Testis (tissue), 3 donors: Measurements from ENCODE around the gene PPFIBP2. TPM values are rescaled to one million over a fixed set of nuclear protein-coding genes. Genes with fewer than 3 reads are reported as not detected.
"Not testable (repeated sequence)": the region's sequence is repeated elsewhere in the genome, so short reads cannot be mapped to it uniquely, and the experiment has no call there.

ENCODE experiments used
- DNase-seq: peaks from one replicate; pipeline ENCODE4 v3.0.0-alpha.2; 2019
- H3K27ac ChIP-seq, 2 donors: fragments of 200-600 bp; sonication (generic); one replicate each; pipeline ENCODE4 v1.5.1; 2019
- H3K27me3 ChIP-seq: fragments of 200-600 bp; sonication (generic); one replicate; pipeline ENCODE4 v1.5.1; 2019
- H3K36me3 ChIP-seq: fragments of 200-600 bp; sonication (generic); one replicate; pipeline ENCODE4 v1.5.1; 2017; ENCODE audit warnings: low read depth; ENCODE audit errors: missing control alignments
- H3K4me1 ChIP-seq: fragments of 200-600 bp; sonication (generic); one replicate; pipeline ENCODE4 v1.5.1; 2019
- H3K4me3 ChIP-seq, 2 donors: fragments of 200-600 bp; sonication (generic); one replicate each; pipeline ENCODE4 v1.5.1; 2017 to 2019
- H3K9me3 ChIP-seq: fragments of 200-600 bp; sonication (generic); one replicate; pipeline ENCODE4 v1.5.1; 2017
- POLR2A ChIP-seq: fragments of 450-650 bp; IDR thresholded peaks from one replicate; pipeline ENCODE4 v1.6.1; 2017; ENCODE audit warnings: antibody characterized with exemption, mild to moderate bottlenecking, moderate library complexity
- WGBS, 2 donors: methylation state at CpG; one replicate each; pipeline ENCODE4 v1.1.5; 2018; 5-methylcytosine and 5-hydroxymethylcytosine counted together
- intact Hi-C: fragments of 100-400 bp; cut with DNase I; formaldehyde crosslinking; loops from one replicate; pipeline ENCODE4 v1.15.1; 2023; ENCODE audit warnings: low total_unique reads
- polyA plus RNA-seq: library from polyadenylated mRNA; stranded (reverse); fragments of 350-450 nt; fragmentation: Illumina TruSeq; extraction: RNeasy Lipid Tissue Mini Kit (QIAGEN cat#74804); gene quantifications from one replicate; pipeline ENCODE4 v1.2.3, GENCODE V29; 2014; ENCODE audit warnings: low read depth, low replicate concordance; ENCODE audit not compliant: insufficient read depth
- total RNA-seq, 2 donors: library from RNA; depleted of rRNA; stranded (reverse); fragments of >200 nt; gene quantifications; one replicate each; pipeline ENCODE4 v1.2.3, GENCODE V29; 2016
- TF ChIP-seq, protein P1 (sequence below), 3 experiments: fragments of 450-650 bp in 2 of 3; fragments of 200-600 bp in 1 of 3; sonication (generic) in 1 of 3; IDR thresholded peaks; one replicate each; pipeline ENCODE4 v1.5.1; 2016 to 2019; ENCODE audit warnings: antibody characterized with exemption in 3 of 3, mild to moderate bottlenecking in 2 of 3, moderate library complexity in 1 of 3

Gene PPFIBP2
- total and polyA plus RNA-seq, 3 donors from 2014 or later: 70.5 to 105 (median 104) TPM

DNA sequence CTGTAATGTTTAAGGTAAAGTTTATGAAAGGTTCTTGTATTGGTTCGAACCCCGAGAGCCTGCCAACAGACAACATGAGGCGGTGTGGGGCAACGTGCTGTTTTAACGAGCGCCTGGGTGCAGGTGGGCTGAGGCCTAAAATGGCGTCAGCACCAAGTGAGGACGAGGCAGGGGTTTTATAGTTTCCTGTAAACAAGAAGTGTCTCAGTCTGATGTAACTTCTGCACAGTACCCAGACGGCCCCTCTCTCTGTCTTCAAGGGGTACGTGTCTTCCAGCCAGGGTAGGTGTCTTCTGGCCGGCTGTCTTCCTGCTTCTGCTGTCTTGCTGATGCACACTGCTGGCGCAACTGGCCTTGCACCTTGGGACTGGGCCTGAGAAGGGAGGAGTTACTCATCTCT is 2.7 kb downstream of the PPFIBP2 start:
- 88 to 90% methylated on average over 12 of the region's 12 CpGs for whole genome bisulfite sequencing, 2 donors
- intact Hi-C loops: no loop called here
- no peak overlapping the region for H3K4me3 ChIP-seq
- no peak overlapping the region for H3K27ac ChIP-seq
- DNase-seq: no peak
- TF ChIP-seq, protein P1, sequence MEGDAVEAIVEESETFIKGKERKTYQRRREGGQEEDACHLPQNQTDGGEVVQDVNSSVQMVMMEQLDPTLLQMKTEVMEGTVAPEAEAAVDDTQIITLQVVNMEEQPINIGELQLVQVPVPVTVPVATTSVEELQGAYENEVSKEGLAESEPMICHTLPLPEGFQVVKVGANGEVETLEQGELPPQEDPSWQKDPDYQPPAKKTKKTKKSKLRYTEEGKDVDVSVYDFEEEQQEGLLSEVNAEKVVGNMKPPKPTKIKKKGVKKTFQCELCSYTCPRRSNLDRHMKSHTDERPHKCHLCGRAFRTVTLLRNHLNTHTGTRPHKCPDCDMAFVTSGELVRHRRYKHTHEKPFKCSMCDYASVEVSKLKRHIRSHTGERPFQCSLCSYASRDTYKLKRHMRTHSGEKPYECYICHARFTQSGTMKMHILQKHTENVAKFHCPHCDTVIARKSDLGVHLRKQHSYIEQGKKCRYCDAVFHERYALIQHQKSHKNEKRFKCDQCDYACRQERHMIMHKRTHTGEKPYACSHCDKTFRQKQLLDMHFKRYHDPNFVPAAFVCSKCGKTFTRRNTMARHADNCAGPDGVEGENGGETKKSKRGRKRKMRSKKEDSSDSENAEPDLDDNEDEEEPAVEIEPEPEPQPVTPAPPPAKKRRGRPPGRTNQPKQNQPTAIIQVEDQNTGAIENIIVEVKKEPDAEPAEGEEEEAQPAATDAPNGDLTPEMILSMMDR (IDR thresholded peaks at IDR 0.05): no peak
- TF ChIP-seq POLR2A: no peak
- H3K27me3 ChIP-seq: no peaks in the 10 kb centered on the region
- H3K36me3 ChIP-seq: no peaks in the 10 kb centered on the region
- no peaks in the 10 kb centered on the region for H3K9me3 ChIP-seq
- peaks cover 30% of the 10 kb centered on the region for H3K4me1 ChIP-seq

DNA sequence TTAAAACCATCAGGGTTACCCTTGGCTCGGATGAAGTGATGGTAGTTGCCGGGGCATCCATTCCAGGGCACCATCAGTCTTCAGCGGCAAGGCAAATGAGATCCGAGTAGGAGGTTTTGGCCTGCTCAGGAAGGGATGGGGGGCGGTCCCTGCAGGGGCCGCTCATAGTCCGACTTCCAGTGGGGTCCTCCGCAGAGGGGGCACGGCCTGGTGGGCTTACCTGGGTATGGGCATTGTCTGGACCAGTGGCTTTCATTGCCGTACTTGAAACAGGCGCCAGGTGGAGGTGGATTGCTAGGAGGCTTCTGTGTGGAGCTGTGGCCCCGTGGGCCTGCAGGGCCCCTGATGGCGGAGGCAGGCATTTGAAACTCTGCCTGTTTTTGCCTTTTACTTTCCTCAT is 3.9 kb downstream of the PPFIBP2 start:
- intact Hi-C loops, H3K36me3 ChIP-seq, H3K27me3 ChIP-seq, H3K4me3 ChIP-seq, H3K27ac ChIP-seq, H3K9me3 ChIP-seq, DNase-seq: not testable (repeated sequence)
- H3K4me1 ChIP-seq: peaks cover 17% of the 10 kb centered on the region
- 89 to 96% methylated on average over 10 to 13 of the region's 13 CpGs for WGBS, 2 donors

DNA sequence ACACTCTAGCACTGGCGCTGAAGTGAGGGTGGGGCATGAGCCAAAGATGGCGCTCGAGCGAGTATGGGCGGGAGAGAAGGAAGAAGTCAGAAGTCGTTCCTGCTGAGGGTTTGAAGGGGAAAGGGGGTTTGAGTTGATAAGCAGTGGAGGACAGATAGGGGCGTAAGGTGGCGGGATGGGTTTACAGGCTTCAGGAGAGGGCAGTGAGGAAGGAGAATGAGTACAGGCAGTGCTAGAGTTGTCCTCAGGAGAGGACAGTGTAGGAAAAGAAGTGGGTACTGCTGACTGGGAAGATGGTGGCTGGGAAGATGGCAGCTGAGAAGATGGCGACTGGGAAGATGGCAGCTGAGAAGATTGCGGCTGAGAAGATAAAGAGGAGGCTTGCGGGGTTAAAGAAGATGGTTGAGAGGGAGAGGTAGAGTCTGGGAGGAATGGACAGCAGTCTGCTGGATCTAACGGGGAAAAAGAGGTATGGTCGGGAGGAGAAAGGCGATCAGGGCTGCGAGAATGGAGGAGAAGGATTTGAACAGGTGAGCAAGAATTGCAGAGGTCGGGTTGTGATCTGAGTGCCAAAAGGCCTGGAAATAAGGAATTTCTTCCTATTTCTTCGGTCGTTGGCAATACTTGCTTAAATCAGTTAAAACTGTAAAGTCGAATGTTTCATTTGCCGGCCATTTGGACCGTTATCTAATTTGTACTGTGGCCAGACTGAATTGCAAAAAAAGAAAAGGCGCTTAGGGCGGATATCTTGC is 5.2 kb downstream of the PPFIBP2 start:
- H3K36me3 ChIP-seq: no peaks in the 10 kb centered on the region
- no peaks in the 10 kb centered on the region for H3K27me3 ChIP-seq
- H3K4me3 ChIP-seq: no peak overlapping the region
- no peaks in the 10 kb centered on the region for H3K9me3 ChIP-seq
- no peak overlapping the region for H3K27ac ChIP-seq
- intact Hi-C loops: no loop called here
- TF ChIP-seq, protein P1 (IDR thresholded peaks at IDR 0.05): no peak
- TF ChIP-seq POLR2A: no peak
- H3K4me1 ChIP-seq: peaks cover 12% of the 10 kb centered on the region
- DNase-seq: no peak
- WGBS, 2 donors: 88 to 91% methylated on average over 23 of the region's 23 CpGs

DNA sequence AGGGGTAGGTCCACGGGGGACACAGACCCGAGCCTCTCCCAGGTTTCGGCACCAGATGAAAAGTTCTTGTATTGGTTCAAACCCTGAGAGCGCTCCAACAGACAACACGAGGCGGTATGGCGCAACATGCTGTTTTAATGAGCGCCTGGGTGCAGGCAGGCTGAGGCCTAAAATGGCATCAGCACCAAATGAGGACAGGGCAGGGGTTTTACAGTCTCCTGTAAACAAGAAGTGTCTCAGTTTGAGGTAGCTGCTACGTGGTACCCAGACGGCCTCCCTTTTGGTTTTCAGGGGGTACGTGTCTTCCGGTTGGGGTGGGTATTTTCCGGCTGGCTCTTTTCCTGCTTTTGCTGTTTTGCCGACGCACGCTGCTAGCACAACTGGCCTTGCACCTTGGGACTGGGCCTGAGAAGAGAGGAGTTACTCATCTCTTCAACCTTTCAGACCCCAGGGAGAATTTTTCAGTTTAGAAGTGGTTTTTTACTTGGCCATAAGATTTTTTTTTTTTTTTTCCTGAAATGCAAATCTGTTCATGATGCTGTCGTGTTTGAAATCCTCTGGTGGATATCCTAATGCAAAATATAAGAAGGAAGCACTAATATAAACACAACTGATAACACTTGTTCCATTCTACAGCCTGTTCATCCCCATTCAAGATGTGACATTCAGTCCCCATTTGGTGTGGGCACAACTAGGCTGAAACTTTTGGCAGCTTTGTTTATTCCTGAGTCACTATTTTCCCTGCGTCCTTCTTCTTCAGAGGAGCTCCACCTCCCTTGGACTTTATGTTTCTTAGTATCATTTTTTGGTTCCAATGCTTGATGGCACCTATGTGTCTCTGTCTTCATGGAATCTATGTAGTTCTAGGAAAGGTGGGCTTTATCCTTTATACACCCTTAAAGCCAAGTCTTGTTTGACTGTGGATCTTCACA is 6.5 kb downstream of the PPFIBP2 start:
- WGBS, 2 donors: 72 to 76% methylated on average over 13 to 18 of the region's 18 CpGs
- Histone ChIP-seq H3K9me3 (no peaks in the 10 kb centered on the region), H3K36me3 (no peaks in the 10 kb centered on the region), H3K27me3 (no peaks in the 10 kb centered on the region), H3K27ac (no peak overlapping the region), H3K4me1 (peaks cover 6% of the 10 kb centered on the region), H3K4me3 (no peak overlapping the region)
- TF ChIP-seq, protein P1 (IDR thresholded peaks at IDR 0.05): no peak
- TF ChIP-seq POLR2A: no peak
- DNase-seq: no peak
- intact Hi-C loops: no loop called here

DNA sequence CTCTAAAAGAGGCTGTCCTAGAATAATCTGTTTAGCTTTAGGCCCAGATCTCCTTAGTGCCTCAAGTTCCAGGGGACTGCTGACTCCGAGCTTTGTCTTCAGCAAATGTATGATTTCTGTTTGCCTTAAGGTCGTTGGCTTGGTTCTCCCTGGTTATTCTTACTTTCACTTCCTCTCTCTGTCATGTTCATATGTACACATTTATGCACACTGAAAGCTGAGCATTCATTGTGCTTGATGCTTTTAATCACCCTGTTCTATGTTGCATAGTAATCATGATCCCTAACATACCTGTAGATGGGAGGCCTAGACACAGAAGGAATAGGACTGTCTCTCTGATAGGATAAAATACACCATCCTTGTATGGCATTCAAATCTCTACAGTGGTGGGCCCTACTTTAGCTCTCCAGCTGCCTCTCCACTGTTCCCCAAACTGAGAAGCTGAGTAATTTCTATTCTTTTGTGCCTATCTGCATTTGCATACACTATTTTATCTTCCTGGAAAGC is 7.2 kb downstream of the PPFIBP2 start:
- Histone ChIP-seq H3K9me3 (no peaks in the 10 kb centered on the region), H3K27ac (no peak overlapping the region), H3K4me1 (peaks cover 6% of the 10 kb centered on the region), H3K27me3 (no peaks in the 10 kb centered on the region), H3K36me3 (no peaks in the 10 kb centered on the region), H3K4me3 (no peak overlapping the region)
- 0% methylated on average over 1 of the region's 2 CpGs for WGBS, 2 donors
- intact Hi-C loops: no loop called here
- no peak for DNase-seq
- TF ChIP-seq POLR2A: no peak
- TF ChIP-seq, protein P1 (IDR thresholded peaks at IDR 0.05): no peak
